HEK293 (cell line): ENCODE results near the gene ARL4A.

Source experiments
- CTCF ChIA-PET: fragments of 350-600 bp; formaldehyde crosslinking; extraction: SDS; loops from one replicate; lab custom pipeline; 2021; ENCODE audit warnings: antibody characterized with exemption; lab: Yijun Ruan, JAX
- POLR2A ChIA-PET: fragments of 300-600 bp; formaldehyde crosslinking; extraction: SDS; loops from one replicate; lab custom pipeline; 2020; ENCODE audit warnings: antibody characterized with exemption, inconsistent platforms; lab: Yijun Ruan, JAX
- H3K27ac ChIP-seq: fragments of 200-500 bp; sonication (Bioruptor generic); 2 replicates; pipeline ENCODE4 v1.5.1; 2014; ENCODE audit warnings: low read depth, low read length, control low read depth, inconsistent platforms; ENCODE audit errors: extremely low read depth
- H3K36me3 ChIP-seq, 2 experiments: fragments of 200-500 bp in 1 of 2; sonication (Bioruptor generic) in 1 of 2; 1 replicate in 1 of 2; 2 replicates in 1 of 2; pipeline ENCODE4 v1.5.1; 2014 to 2017; ENCODE audit warnings: inconsistent platforms in 2 of 2, low read length in 2 of 2; ENCODE audit not compliant: control insufficient read depth in 2 of 2, insufficient read depth in 1 of 2
- H3K4me1 ChIP-seq: fragments of 200-500 bp; sonication (Bioruptor generic); 2 replicates; pipeline ENCODE4 v1.5.1; 2014; ENCODE audit warnings: mild to moderate bottlenecking, low read length, inconsistent platforms; ENCODE audit not compliant: control insufficient read depth, insufficient read depth
- H3K4me3 ChIP-seq: 2 replicates; pipeline ENCODE4 v1.5.1; 2011; ENCODE audit warnings: low read depth, mild to moderate bottlenecking, control low read depth, low read length, moderate library complexity
- H3K9me3 ChIP-seq: fragments of 200-500 bp; sonication (Bioruptor generic); 2 replicates; pipeline ENCODE4 v1.5.1; 2014; ENCODE audit warnings: low read depth, low read length, inconsistent platforms; ENCODE audit not compliant: control insufficient read depth, insufficient read depth
- KLF16 ChIP-seq: fragments of 450-650 bp; formaldehyde crosslinking; IDR thresholded peaks from 2 replicates; pipeline ENCODE4 v1.5.1; 2017; ENCODE audit warnings: missing biosample characterization, missing genetic modification characterization
- KLF7 ChIP-seq: fragments of 450-650 bp; formaldehyde crosslinking; IDR thresholded peaks from 2 replicates; pipeline ENCODE4 v1.5.1; 2016; ENCODE audit warnings: missing biosample characterization, missing genetic modification characterization, borderline replicate concordance
- PRDM1 ChIP-seq: fragments of 450-650 bp; formaldehyde crosslinking; IDR thresholded peaks from 2 replicates; pipeline ENCODE4; 2016; ENCODE audit warnings: missing biosample characterization, missing genetic modification characterization
- SCRT1 ChIP-seq: fragments of 450-650 bp; formaldehyde crosslinking; IDR thresholded peaks from 2 replicates; pipeline ENCODE4 v1.5.1; 2016; ENCODE audit warnings: missing biosample characterization, missing genetic modification characterization, borderline replicate concordance
- ZNF155 ChIP-seq: fragments of 450-650 bp; formaldehyde crosslinking; IDR thresholded peaks from 2 replicates; pipeline ENCODE4 v1.5.1; 2016; ENCODE audit warnings: missing biosample characterization, missing genetic modification characterization
- ZNF157 ChIP-seq: fragments of 450-650 bp; formaldehyde crosslinking; IDR thresholded peaks from 2 replicates; pipeline ENCODE4 v1.5.1; 2016; ENCODE audit warnings: missing biosample characterization, missing genetic modification characterization
- ZNF19 ChIP-seq: fragments of 450-650 bp; formaldehyde crosslinking; IDR thresholded peaks from 2 replicates; pipeline ENCODE4; 2016; ENCODE audit warnings: missing biosample characterization, missing genetic modification characterization, low read depth
- ZNF2 ChIP-seq: fragments of 450-650 bp; formaldehyde crosslinking; IDR thresholded peaks from 2 replicates; pipeline ENCODE4 v1.5.1; 2016; ENCODE audit warnings: missing biosample characterization, missing genetic modification characterization
- ZNF214 ChIP-seq: fragments of 450-650 bp; formaldehyde crosslinking; IDR thresholded peaks from 2 replicates; pipeline ENCODE4 v1.5.1; 2017; ENCODE audit warnings: missing biosample characterization, mild to moderate bottlenecking, missing genetic modification characterization, borderline replicate concordance
- ZNF221 ChIP-seq: fragments of 450-650 bp; formaldehyde crosslinking; IDR thresholded peaks from 2 replicates; pipeline ENCODE4 v1.5.1; 2017; ENCODE audit warnings: missing biosample characterization, missing genetic modification characterization, borderline replicate concordance
- ZNF302 ChIP-seq: fragments of 450-650 bp; formaldehyde crosslinking; IDR thresholded peaks from 2 replicates; pipeline ENCODE4 v1.5.1; 2016; ENCODE audit warnings: missing biosample characterization, missing genetic modification characterization, low read depth
- ZNF404 ChIP-seq: fragments of 450-650 bp; formaldehyde crosslinking; IDR thresholded peaks from 2 replicates; pipeline ENCODE4 v1.5.1; 2017; ENCODE audit warnings: missing biosample characterization, missing genetic modification characterization
- ZNF530 ChIP-seq: fragments of 450-650 bp; formaldehyde crosslinking; IDR thresholded peaks from 2 replicates; pipeline ENCODE4 v1.5.1; 2016; ENCODE audit warnings: low read depth, missing biosample characterization, missing genetic modification characterization
- ZNF621 ChIP-seq: fragments of 450-650 bp; formaldehyde crosslinking; IDR thresholded peaks from 2 replicates; pipeline ENCODE4 v1.5.1; 2017; ENCODE audit warnings: missing biosample characterization, missing genetic modification characterization
- ZNF768 ChIP-seq: fragments of 450-650 bp; formaldehyde crosslinking; IDR thresholded peaks from 2 replicates; pipeline ENCODE4 v1.5.1; 2018; ENCODE audit warnings: missing biosample characterization, mild to moderate bottlenecking, missing genetic modification characterization
- ZNF792 ChIP-seq: fragments of 450-650 bp; formaldehyde crosslinking; IDR thresholded peaks from 2 replicates; pipeline ENCODE4 v1.5.1; 2016; ENCODE audit warnings: missing biosample characterization, missing genetic modification characterization
- ZNF830 ChIP-seq: fragments of 450-650 bp; IDR thresholded peaks from 2 replicates; pipeline ENCODE4 v1.5.0; 2018; ENCODE audit warnings: missing biosample characterization, missing genetic modification characterization, low read depth, mild to moderate bottlenecking, moderate library complexity
- ZXDB ChIP-seq: fragments of 450-650 bp; formaldehyde crosslinking; IDR thresholded peaks from 2 replicates; pipeline ENCODE4 v1.5.1; 2016; ENCODE audit warnings: missing biosample characterization, missing genetic modification characterization
- TF ChIP-seq, protein P1 (sequence below): fragments of 450-650 bp; IDR thresholded peaks from 2 replicates; pipeline ENCODE4 v1.5.1; 2018; ENCODE audit warnings: missing biosample characterization, mild to moderate bottlenecking, missing genetic modification characterization
- TF ChIP-seq, protein P2 (sequence below): fragments of 450-650 bp; formaldehyde crosslinking; IDR thresholded peaks from 2 replicates; pipeline ENCODE4 v1.5.1; 2017; ENCODE audit warnings: missing biosample characterization, missing genetic modification characterization
- TF ChIP-seq, protein P3 (sequence below): fragments of 450-650 bp; formaldehyde crosslinking; IDR thresholded peaks from 2 replicates; pipeline ENCODE4 v1.5.1; 2017; ENCODE audit warnings: missing biosample characterization, missing genetic modification characterization
- TF ChIP-seq, protein P4 (sequence below): fragments of 450-650 bp; formaldehyde crosslinking; IDR thresholded peaks from 2 replicates; pipeline ENCODE4 v1.5.1; 2016; ENCODE audit warnings: missing biosample characterization, missing genetic modification characterization, borderline replicate concordance
- TF ChIP-seq, protein P5 (sequence below): fragments of 450-650 bp; formaldehyde crosslinking; IDR thresholded peaks from 2 replicates; pipeline ENCODE4 v1.5.1; 2016; ENCODE audit warnings: missing biosample characterization, missing genetic modification characterization

Gene ARL4A

DNA sequence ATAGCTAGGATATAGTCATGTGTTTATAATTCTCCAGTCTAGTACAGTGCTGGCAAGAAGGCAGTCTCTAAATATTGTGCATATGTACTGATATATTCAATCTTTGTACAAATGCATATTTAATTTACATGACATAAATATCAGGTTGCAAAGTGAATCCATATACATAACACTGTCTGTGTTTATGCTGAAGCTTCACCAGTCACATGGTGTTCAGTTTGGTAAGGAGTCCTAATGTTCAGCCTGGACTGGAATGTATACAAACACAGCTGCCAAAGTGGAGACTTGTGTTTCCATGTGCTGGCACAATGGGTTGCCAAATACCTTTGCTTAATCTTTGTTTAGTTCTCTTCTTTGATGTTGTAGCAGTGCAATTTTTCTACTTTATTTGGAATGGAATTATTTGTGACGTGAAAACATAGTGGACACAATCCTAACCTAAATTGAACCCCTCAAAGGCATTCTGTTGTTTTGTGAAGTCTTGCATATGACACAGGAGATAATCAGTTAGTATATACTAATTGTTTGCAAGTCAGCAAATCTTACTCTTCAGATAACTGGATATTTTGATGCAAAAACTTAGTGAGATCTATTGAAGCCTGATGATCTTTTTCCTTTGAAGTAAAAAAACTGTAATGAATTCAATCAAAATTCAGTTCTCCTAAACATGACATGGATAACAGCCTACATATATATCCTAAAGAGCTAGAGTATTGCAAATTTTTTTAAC lies 17.3 kb upstream of the ARL4A start:
- Histone ChIP-seq H3K36me3 (no peaks in the 10 kb centered on the region), H3K4me3 (no peak overlapping the region), H3K9me3 (no peaks in the 10 kb centered on the region), H3K4me1 (no peaks in the 10 kb centered on the region), H3K27ac (no peak overlapping the region)
- POLR2A ChIA-PET = no interaction called here
- CTCF ChIA-PET = no interaction called here
- TF ChIP-seq KLF7 (tag by site-specific recombination) (no peak), ZNF830 (tag by site-specific recombination) (no peak), PRDM1 (tag by site-specific recombination) (no peak), ZNF768 (tag by site-specific recombination) (no peak), ZNF621 (tag by site-specific recombination) (no peak), ZNF302 (no peak), ZNF155 (tag by site-specific recombination) (no peak), ZNF221 (tag by site-specific recombination) (no peak)

DNA sequence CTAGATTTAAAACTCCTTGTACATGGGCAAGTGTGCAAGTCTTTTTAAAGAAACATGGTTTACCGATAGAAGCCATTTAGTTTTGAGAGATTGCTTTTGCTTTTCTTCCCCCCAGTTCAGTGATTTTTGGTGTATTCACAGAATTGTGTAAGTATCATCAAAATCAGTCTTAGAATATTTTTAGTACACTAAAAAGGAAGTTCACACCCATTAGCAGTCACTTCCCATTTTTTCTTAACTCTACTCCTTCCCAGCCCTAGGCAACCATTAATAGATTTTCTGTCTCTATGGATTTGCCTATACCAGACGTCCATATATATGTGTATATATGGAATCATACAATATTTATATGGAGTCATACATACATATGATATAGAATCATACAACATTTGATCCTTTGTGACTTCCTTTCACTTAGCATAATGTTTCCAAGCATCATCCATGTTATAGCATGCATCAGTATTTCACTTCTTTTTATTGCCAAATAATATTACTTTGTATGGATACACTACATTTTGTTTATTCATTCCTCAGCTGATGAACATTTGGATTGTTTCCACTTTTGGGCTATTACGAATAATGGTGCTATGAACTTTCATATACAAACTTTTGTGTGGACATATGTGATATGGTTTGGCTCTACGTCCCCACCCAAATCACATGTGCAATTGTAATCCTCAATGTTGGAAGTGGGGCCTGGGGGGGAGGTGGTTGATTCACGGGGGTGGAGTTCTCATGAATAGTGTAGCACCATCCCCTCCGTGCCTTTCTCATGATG lies 16.5 kb upstream of the ARL4A start:
- no peak overlapping the region for H3K27ac ChIP-seq
- ChIA-PET POLR2A (no interaction called here), CTCF (no interaction called here)
- no peaks in the 10 kb centered on the region for H3K4me1 ChIP-seq
- H3K9me3 ChIP-seq = no peaks in the 10 kb centered on the region
- TF ChIP-seq KLF16 (tag by site-specific recombination) = no peak
- TF ChIP-seq, protein P1, sequence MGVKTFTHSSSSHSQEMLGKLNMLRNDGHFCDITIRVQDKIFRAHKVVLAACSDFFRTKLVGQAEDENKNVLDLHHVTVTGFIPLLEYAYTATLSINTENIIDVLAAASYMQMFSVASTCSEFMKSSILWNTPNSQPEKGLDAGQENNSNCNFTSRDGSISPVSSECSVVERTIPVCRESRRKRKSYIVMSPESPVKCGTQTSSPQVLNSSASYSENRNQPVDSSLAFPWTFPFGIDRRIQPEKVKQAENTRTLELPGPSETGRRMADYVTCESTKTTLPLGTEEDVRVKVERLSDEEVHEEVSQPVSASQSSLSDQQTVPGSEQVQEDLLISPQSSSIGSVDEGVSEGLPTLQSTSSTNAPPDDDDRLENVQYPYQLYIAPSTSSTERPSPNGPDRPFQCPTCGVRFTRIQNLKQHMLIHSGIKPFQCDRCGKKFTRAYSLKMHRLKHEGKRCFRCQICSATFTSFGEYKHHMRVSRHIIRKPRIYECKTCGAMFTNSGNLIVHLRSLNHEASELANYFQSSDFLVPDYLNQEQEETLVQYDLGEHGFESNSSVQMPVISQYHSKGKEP (tag by site-specific recombination) = no peak
- no peak for TF ChIP-seq ZNF530 (tag by site-specific recombination)
- TF ChIP-seq, protein P2, sequence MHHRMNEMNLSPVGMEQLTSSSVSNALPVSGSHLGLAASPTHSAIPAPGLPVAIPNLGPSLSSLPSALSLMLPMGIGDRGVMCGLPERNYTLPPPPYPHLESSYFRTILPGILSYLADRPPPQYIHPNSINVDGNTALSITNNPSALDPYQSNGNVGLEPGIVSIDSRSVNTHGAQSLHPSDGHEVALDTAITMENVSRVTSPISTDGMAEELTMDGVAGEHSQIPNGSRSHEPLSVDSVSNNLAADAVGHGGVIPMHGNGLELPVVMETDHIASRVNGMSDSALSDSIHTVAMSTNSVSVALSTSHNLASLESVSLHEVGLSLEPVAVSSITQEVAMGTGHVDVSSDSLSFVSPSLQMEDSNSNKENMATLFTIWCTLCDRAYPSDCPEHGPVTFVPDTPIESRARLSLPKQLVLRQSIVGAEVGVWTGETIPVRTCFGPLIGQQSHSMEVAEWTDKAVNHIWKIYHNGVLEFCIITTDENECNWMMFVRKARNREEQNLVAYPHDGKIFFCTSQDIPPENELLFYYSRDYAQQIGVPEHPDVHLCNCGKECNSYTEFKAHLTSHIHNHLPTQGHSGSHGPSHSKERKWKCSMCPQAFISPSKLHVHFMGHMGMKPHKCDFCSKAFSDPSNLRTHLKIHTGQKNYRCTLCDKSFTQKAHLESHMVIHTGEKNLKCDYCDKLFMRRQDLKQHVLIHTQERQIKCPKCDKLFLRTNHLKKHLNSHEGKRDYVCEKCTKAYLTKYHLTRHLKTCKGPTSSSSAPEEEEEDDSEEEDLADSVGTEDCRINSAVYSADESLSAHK (tag by site-specific recombination) = no peak
- no peak for TF ChIP-seq ZNF2 (tag by site-specific recombination)
- no peak for TF ChIP-seq ZNF19 (tag by site-specific recombination)
- TF ChIP-seq, protein P3, sequence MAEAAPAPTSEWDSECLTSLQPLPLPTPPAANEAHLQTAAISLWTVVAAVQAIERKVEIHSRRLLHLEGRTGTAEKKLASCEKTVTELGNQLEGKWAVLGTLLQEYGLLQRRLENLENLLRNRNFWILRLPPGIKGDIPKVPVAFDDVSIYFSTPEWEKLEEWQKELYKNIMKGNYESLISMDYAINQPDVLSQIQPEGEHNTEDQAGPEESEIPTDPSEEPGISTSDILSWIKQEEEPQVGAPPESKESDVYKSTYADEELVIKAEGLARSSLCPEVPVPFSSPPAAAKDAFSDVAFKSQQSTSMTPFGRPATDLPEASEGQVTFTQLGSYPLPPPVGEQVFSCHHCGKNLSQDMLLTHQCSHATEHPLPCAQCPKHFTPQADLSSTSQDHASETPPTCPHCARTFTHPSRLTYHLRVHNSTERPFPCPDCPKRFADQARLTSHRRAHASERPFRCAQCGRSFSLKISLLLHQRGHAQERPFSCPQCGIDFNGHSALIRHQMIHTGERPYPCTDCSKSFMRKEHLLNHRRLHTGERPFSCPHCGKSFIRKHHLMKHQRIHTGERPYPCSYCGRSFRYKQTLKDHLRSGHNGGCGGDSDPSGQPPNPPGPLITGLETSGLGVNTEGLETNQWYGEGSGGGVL (tag by site-specific recombination) = no peak
- TF ChIP-seq, protein P4, sequence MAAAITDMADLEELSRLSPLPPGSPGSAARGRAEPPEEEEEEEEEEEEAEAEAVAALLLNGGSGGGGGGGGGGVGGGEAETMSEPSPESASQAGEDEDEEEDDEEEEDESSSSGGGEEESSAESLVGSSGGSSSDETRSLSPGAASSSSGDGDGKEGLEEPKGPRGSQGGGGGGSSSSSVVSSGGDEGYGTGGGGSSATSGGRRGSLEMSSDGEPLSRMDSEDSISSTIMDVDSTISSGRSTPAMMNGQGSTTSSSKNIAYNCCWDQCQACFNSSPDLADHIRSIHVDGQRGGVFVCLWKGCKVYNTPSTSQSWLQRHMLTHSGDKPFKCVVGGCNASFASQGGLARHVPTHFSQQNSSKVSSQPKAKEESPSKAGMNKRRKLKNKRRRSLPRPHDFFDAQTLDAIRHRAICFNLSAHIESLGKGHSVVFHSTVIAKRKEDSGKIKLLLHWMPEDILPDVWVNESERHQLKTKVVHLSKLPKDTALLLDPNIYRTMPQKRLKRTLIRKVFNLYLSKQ (tag by site-specific recombination) = no peak
- TF ChIP-seq SCRT1 (tag by site-specific recombination) = no peak
- no peak for TF ChIP-seq ZNF214 (tag by site-specific recombination)
- TF ChIP-seq ZNF157 (tag by site-specific recombination) = no peak
- TF ChIP-seq, protein P5, sequence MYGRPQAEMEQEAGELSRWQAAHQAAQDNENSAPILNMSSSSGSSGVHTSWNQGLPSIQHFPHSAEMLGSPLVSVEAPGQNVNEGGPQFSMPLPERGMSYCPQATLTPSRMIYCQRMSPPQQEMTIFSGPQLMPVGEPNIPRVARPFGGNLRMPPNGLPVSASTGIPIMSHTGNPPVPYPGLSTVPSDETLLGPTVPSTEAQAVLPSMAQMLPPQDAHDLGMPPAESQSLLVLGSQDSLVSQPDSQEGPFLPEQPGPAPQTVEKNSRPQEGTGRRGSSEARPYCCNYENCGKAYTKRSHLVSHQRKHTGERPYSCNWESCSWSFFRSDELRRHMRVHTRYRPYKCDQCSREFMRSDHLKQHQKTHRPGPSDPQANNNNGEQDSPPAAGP (tag by site-specific recombination) = no peak
- no peak for TF ChIP-seq ZXDB (tag by site-specific recombination)
- TF ChIP-seq ZNF404 (tag by site-specific recombination) = no peak
- no peak for TF ChIP-seq ZNF792 (tag by site-specific recombination)
- no peak overlapping the region for H3K4me3 ChIP-seq
- no peaks in the 10 kb centered on the region for H3K36me3 ChIP-seq
